ENCODE results near the gene PIP4K2A.

DNA sequence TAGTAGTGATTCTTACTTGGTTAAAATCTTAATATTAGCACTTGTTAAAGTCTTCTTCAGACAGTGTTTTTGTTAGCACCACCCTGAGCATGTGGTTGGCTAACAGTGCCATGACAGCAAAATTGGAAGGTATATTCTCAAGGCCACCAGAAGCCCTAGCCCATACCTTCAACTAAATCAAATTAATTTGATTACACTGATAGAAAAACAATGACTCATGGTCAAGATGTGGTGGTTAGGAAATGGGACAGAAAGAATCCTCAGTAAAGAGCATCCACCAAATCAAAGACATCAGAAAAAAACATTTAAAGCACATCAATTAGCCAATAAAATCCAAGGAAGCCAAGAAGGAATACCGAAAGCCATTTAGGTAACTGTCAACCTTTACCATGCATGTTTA lies 75.5 kb downstream of the PIP4K2A start:
- TF ChIP-seq EZH2phosphoT487 (IDR thresholded peaks at IDR 0.05; ENCODE audit: low read depth, severe bottlenecking, unreplicated experiment) = no peak
- TF ChIP-seq, protein P1, sequence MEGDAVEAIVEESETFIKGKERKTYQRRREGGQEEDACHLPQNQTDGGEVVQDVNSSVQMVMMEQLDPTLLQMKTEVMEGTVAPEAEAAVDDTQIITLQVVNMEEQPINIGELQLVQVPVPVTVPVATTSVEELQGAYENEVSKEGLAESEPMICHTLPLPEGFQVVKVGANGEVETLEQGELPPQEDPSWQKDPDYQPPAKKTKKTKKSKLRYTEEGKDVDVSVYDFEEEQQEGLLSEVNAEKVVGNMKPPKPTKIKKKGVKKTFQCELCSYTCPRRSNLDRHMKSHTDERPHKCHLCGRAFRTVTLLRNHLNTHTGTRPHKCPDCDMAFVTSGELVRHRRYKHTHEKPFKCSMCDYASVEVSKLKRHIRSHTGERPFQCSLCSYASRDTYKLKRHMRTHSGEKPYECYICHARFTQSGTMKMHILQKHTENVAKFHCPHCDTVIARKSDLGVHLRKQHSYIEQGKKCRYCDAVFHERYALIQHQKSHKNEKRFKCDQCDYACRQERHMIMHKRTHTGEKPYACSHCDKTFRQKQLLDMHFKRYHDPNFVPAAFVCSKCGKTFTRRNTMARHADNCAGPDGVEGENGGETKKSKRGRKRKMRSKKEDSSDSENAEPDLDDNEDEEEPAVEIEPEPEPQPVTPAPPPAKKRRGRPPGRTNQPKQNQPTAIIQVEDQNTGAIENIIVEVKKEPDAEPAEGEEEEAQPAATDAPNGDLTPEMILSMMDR (IDR thresholded peaks at IDR 0.05; ENCODE audit: poor library complexity) = no peak
